Ovary (tissue), 3 donors: Measurements from ENCODE around the gene DGCR6L.
"Not testable (repeated sequence)": the region's sequence is repeated elsewhere in the genome, so short reads cannot be mapped to it uniquely, and the experiment has no call there.

Experiments
- CTCF ChIP-seq, 3 donors: fragments of 450-650 bp in 2 of 3; fragments of 200-600 bp in 1 of 3; IDR thresholded peaks; one replicate each; pipeline versions ENCODE4 v1.5.1 to v1.8.0; 2016 to 2022; ENCODE audit warnings: antibody characterized with exemption in 3 of 3, mild to moderate bottlenecking in 1 of 3
- POLR2A ChIP-seq: fragments of 450-650 bp; IDR thresholded peaks from one replicate; pipeline ENCODE4 v1.6.1; 2017; ENCODE audit warnings: antibody characterized with exemption, mild to moderate bottlenecking, moderate library complexity
- donor health status: DM: no; HTN: no; CAD: no.

GRCh38 chr22:20321552-20322211 lies 1.8 kb upstream of the DGCR6L start:
- TF ChIP-seq CTCF (IDR thresholded peaks at IDR 0.05); POLR2A: not testable (repeated sequence)
